Measurements from ENCODE around the gene ZEB1.
"Not testable (repeated sequence)": the region's sequence is repeated elsewhere in the genome, so short reads cannot be mapped to it uniquely, and the experiment has no call there.

The ZEB1 gene

DNA sequence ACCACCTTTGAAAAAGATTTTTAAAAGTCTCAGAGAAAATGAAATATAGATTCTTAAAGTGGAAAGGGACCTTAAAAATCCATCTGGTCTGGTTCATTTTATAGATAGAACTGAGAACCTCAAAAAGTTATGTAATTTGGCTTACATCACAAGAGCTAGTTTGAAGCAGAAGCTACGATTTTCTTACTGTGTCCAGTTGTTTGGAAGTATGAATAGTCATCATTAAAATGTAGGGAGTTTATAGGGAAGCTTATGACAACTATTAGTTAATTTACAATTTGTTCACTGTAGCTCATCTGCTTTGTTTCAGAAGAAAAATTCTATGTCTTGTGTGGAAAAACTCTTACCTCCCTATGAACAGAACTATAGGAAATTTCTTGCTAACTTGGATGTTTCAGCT, 26.9 kb downstream of the ZEB1 start:
- no peaks in the 10 kb centered on the region for H3K36me3 Mint-ChIP-seq
- H3K4me1 Mint-ChIP-seq = peaks cover 35% of the 10 kb centered on the region
- no peak for DNase-seq (ENCODE audit: low spot score in 2 of 2)
- H3K27ac Mint-ChIP-seq = no peak overlapping the region
- ATAC-seq = no peak
- no peak overlapping the region for H3K4me3 Mint-ChIP-seq
- H3K9me3 Mint-ChIP-seq = no peaks in the 10 kb centered on the region

DNA sequence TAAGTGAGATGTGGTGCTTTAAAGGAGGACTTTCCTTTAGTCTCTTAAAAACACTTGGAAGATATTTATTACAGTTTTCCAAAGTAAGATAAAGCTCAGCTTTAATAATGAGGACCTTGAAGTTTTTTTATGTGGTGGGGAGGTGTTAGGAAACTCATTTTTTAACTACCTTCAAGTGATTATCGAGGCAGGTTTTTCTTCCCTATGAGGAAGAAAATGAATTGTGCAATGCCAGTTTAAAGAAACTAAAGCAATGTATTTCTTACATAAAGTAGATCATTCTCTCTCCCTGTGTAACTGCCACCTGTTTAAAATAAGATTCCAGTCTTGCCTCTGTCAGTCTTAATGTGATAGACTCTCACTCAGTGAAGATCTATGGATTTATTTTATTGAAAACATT, 27.9 kb downstream of the ZEB1 start:
- H3K4me3 Mint-ChIP-seq = no peak overlapping the region
- H3K27ac Mint-ChIP-seq = peak overlapping the region; percentile 46
- ATAC-seq (no peak), DNase-seq (ENCODE audit: low spot score in 2 of 2) (no peak)
- no peaks in the 10 kb centered on the region for H3K9me3 Mint-ChIP-seq
- H3K4me1 Mint-ChIP-seq = peaks cover 35% of the 10 kb centered on the region
- H3K36me3 Mint-ChIP-seq = no peaks in the 10 kb centered on the region

DNA sequence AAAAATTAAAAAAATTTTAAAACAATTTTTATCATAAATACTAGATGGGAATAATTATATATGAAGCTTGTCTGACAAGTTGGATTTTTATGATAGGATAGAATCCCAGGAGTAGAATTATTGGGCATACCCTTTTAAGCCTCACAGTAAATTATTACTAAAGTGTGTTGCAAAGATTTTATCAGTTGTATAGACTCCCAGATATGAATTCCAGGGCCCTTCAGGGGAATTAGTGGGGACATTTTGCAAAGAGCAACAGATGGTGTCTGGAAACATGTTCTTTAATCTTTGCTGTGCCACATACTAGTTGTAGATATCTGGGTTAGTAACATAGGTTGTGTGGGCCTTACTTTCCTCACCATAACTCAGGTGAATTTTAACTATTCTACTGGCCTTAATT, 28.7 kb downstream of the ZEB1 start:
- DNase-seq (ENCODE audit: low spot score in 2 of 2) = no peak
- H3K36me3 Mint-ChIP-seq = no peaks in the 10 kb centered on the region
- peak overlapping the region; percentile 54 for H3K4me3 Mint-ChIP-seq
- no peaks in the 10 kb centered on the region for H3K9me3 Mint-ChIP-seq
- peaks cover 43% of the 10 kb centered on the region for H3K4me1 Mint-ChIP-seq
- no peak for ATAC-seq
- H3K27ac Mint-ChIP-seq = no peak overlapping the region

DNA sequence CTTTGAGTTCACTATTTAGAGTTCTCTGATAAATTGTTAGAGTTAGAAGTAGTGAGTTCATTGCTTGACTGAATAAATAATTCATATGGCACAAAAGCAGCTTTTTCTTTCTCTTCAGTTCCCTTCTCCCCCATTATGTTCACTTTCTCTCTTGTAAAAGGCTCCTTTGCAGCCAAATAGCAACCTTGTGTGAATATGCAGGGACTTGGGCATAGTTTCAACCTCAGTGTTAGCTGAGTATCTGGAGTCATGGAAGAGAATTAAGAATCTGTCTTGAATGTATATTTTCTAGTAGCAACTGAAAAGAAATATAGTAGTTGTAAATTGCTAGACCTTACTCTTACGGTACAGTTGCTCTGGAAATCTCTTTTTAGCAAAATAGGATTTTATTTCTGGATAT, 31.9 kb downstream of the ZEB1 start:
- ATAC-seq = no peak
- DNase-seq (ENCODE audit: low spot score in 2 of 2) = no peak
- H3K4me1 Mint-ChIP-seq = peaks cover 50% of the 10 kb centered on the region
- no peak overlapping the region for H3K27ac Mint-ChIP-seq
- H3K36me3 Mint-ChIP-seq = no peaks in the 10 kb centered on the region
- H3K9me3 Mint-ChIP-seq = no peaks in the 10 kb centered on the region
- no peak overlapping the region for H3K4me3 Mint-ChIP-seq

DNA sequence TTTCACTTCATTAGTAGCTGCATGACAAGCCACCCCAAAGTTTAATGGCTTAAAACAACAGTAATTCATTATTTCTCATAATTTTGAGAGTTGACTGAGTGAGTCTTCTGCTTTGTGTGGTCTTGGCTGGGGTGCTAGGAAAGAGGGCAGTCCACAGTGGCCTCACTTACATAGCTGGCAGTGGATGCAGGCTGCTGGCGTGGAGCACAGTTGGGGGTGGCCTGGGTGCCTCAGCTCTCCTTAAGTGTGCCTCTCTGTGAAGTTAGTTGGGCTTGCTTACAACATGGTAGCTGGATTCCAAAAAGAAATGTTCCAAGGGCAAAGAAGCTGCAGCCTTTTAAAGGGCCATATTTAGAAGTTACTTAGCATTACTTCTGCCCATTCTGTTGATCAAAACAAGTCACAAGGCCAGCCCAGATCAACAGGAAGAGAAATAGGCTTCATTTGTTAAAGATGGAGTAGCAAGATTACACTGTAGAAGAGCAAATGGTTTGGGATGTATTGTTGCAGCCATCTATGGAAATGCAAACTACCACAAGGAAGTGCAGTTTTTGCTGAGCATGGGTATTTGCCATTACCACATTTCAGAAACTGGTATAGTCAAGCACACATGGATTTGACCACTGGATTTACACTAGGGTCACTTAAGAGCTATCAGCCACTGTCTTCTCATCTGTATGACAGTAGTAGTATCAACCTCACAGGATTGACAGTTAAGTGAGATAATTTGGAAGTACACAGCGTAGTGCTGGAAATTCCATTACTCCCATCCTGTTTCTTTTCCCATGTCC, 33.6 kb downstream of the ZEB1 start:
- H3K4me1 Mint-ChIP-seq = peaks cover 44% of the 10 kb centered on the region
- DNase-seq (ENCODE audit: low spot score in 2 of 2) (no peak), ATAC-seq (no peak)
- no peaks in the 10 kb centered on the region for H3K36me3 Mint-ChIP-seq
- no peak overlapping the region for H3K27ac Mint-ChIP-seq
- H3K9me3 Mint-ChIP-seq = no peaks in the 10 kb centered on the region
- no peak overlapping the region for H3K4me3 Mint-ChIP-seq

DNA sequence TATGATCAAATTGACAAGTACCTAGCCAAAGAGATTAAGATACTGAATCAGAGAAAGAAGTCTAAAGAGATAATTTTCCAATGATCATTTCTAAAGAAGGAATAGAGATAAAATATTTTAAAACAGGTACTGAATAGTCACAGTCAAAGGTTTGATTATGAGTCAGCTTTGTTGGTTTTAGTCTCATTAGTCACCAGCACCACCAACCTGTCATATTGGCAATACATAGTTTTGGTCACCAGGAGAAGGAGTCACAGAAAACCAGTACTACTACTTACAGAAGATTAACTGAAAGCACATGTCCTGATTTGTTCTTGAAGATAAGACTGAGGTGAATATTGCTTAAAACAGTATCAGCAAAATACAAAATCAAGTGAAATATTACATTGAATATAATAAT, 34.6 kb downstream of the ZEB1 start:
- Mint-ChIP-seq H3K4me3 (no peak overlapping the region), H3K9me3 (no peaks in the 10 kb centered on the region), H3K4me1 (peaks cover 43% of the 10 kb centered on the region), H3K27ac (peak overlapping the region; percentile 40), H3K36me3 (no peaks in the 10 kb centered on the region)
- ATAC-seq (peak; percentile 100), DNase-seq (ENCODE audit: low spot score in 2 of 2) (no peak)

DNA sequence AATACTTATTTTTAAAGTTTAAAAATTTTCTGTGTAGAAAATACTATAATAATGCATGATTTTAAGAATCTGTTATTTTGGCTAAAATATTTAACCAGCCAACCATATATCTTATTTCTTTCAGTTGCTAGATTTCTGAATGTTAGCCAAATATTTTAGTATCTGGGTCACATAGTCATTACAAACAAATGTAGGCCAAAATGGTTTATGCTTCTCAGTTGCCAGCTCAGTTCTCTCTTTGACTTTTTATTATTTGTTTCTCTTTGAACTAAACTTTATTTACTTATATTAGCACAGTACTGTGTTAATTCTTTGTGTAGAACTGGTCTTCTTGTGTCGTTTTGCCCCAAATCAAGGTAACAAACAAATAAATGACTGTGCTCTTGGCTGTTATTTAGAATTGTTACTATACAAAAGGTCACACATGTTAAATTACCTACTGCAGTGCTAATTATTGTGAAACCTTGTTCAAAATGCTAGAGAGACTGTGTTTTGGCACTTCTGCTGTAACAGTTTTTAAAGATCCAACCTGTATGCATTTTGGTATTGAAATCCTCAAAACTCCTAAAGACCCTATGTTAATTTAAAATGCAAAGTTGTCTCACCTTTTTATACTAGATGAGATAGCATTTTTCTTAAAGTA, 39.8 kb downstream of the ZEB1 start:
- Mint-ChIP-seq H3K4me1 (peaks cover 25% of the 10 kb centered on the region), H3K27ac (no peak overlapping the region), H3K4me3 (no peak overlapping the region), H3K9me3 (no peaks in the 10 kb centered on the region), H3K36me3 (no peaks in the 10 kb centered on the region)
- DNase-seq (ENCODE audit: low spot score in 2 of 2) = no peak
- no peak for ATAC-seq

DNA sequence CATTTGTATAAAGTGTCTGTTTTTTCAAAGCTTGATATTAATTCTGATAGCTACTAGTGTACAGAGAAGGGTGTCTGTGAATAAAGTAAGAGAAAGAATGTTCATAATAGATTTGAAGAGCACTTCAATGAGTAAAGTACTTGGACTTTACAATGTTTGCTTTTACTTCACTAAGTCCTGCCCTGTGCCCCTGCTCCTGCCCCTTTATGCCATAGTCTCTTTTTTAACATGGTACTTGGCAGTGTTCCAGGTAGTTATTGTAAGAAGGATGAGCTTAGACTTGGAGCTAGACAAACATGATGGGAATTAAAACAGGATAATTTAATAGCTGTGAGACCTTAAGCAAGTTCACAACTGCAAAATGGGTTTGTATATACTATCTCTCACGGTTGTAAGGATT, 41.0 kb downstream of the ZEB1 start:
- ATAC-seq = no peak
- H3K4me3 Mint-ChIP-seq = no peak overlapping the region
- no peaks in the 10 kb centered on the region for H3K9me3 Mint-ChIP-seq
- no peak for DNase-seq (ENCODE audit: low spot score in 2 of 2)
- no peak overlapping the region for H3K27ac Mint-ChIP-seq
- peaks cover 23% of the 10 kb centered on the region for H3K4me1 Mint-ChIP-seq
- no peaks in the 10 kb centered on the region for H3K36me3 Mint-ChIP-seq

DNA sequence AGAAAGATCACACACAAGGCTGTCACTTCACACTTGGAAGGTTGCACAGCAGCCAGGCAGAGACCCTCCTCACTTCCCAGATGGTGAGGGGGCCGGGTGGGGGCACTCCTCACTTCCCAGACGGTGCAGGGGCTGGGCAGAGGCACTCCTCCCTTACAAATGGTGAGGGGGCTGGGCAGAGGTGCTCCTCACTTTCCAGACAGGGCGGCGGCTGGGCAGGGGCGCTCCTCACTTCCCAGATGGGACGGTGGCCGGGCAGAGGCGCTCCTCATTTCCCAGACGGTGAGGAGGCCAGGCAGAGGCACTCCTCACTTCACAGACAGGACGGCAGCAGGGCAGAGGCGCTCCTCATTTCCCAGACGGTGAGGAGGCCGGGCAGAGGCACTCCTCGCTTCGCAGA, 42.5 kb downstream of the ZEB1 start:
- H3K4me3 Mint-ChIP-seq; H3K36me3 Mint-ChIP-seq; DNase-seq (ENCODE audit: low spot score in 2 of 2); H3K9me3 Mint-ChIP-seq; H3K27ac Mint-ChIP-seq; ATAC-seq: not testable (repeated sequence)
- H3K4me1 Mint-ChIP-seq = peaks cover 16% of the 10 kb centered on the region

DNA sequence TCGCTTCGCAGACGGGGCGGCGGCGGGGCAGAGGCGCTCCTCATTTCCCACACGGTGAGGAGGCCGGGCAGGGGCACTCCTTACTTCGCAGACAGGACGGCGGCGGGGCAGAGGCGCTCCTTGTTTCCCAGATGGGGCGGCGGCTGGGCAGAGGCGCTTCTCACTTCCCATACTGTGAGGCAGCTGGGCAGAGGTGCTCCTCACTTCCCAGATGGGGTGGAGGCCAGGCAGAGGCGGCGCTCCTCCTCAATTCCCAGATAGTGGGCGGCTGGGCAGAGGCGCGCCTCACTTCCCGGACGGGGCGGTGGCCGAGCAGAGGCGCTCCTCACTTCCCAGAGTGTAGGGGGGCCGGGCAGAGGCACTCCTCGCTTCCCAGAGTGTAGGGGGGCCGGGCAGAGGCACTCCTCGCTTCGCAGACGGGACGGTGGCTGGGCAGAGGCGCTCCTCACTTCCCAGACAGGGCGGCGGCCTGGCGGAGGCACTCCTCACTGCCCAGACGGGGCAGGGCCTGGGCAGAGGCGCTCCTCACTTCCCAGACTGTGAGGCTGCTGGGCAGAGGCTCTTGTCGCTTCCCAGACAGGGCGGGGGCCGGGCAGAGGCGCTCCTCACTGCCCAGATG, 43.1 kb downstream of the ZEB1 start:
- H3K27ac Mint-ChIP-seq = no peak overlapping the region
- H3K4me1 Mint-ChIP-seq = peaks cover 17% of the 10 kb centered on the region
- no peak for DNase-seq (ENCODE audit: low spot score in 2 of 2)
- no peaks in the 10 kb centered on the region for H3K9me3 Mint-ChIP-seq
- no peak for ATAC-seq
- no peak overlapping the region for H3K4me3 Mint-ChIP-seq
- no peaks in the 10 kb centered on the region for H3K36me3 Mint-ChIP-seq

DNA sequence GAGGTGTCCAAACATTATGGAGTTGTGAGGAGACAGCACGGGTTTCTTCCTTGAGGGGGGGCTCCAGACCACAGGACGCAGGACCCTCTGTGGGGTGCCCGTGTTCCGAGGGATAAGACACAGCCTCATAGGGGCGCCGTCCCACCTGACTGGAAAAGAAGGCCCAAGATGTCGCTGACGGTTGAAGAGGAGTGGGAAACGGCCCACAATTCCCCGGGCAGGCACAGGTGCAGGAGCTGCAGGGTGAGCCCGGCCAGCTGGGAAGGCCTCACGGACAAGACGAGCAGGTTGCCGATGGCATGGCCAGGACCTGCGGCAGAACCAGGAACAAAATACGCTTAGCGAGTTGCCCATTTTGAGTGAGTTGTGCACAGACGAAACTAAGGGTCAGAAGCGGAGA, 44.7 kb downstream of the ZEB1 start:
- not testable (repeated sequence) for H3K36me3 Mint-ChIP-seq; H3K27ac Mint-ChIP-seq; H3K4me3 Mint-ChIP-seq; DNase-seq (ENCODE audit: low spot score in 2 of 2); H3K9me3 Mint-ChIP-seq; ATAC-seq
- H3K4me1 Mint-ChIP-seq = peaks cover 16% of the 10 kb centered on the region

DNA sequence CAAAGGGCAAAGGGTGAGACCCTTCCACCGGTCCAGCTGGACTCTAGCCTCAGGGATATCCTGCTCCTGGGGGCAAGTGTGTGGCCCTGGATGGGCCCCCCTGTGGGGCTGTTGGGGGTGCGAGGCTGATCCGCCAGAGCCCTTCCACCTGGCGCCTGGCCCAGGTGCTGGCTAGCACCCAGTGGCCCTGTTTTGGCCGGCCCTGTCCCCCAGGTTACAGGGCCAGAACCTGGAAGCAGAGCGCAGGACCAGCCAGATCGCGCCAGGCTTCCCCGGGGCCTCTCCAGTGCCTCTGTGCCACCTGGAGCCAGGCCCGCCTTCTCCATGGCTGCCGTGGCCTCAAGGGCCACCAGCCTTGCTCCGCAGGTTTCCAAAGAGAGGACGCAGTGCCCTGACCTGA, 45.2 kb downstream of the ZEB1 start:
- H3K9me3 Mint-ChIP-seq; DNase-seq (ENCODE audit: low spot score in 2 of 2); ATAC-seq; H3K4me3 Mint-ChIP-seq; H3K27ac Mint-ChIP-seq; H3K36me3 Mint-ChIP-seq: not testable (repeated sequence)
- H3K4me1 Mint-ChIP-seq = peaks cover 18% of the 10 kb centered on the region

DNA sequence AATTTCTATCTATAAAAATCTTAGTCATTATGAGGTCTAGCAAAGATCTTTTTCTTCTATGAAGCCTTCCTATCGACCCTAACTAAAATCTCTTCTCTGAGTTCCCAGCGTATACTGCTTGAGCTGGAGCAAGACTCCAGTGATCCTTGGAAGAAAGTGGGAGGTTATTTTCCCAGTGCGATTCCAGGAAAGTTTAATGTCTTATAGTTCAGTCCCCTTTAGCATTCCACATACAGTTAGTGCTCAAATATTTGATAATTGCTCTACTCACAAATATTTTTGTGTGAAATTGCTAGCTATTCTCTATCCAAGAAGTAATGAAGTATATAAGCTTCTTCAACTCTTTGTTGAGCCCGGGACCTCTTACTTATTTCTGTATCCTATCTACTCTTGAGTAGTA, 47.7 kb downstream of the ZEB1 start:
- Mint-ChIP-seq H3K4me3 (no peak overlapping the region), H3K9me3 (no peaks in the 10 kb centered on the region), H3K4me1 (peaks cover 35% of the 10 kb centered on the region), H3K36me3 (no peaks in the 10 kb centered on the region), H3K27ac (no peak overlapping the region)
- no peak for ATAC-seq
- DNase-seq (ENCODE audit: low spot score in 2 of 2) = no peak

DNA sequence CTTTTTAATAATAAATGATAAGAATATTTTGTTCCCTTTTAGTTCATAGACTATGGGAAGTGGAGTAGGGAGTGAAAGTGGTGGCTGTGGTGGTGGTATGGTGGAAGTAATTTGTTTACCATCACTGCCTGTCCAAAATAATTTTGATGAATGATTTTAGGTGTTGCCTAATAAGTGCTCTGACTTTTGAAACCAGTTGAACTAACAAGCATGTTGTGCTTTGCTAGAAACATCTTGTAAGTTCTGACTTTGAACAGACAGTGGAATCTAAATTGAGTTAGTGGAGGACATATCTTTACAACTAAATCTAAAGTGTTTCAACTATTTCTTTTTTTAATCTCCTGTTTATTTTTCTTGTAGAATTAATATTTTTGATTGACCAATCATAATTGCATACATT, 49.7 kb downstream of the ZEB1 start:
- Mint-ChIP-seq H3K4me3 (no peak overlapping the region), H3K36me3 (no peaks in the 10 kb centered on the region), H3K4me1 (peaks cover 36% of the 10 kb centered on the region)

DNA sequence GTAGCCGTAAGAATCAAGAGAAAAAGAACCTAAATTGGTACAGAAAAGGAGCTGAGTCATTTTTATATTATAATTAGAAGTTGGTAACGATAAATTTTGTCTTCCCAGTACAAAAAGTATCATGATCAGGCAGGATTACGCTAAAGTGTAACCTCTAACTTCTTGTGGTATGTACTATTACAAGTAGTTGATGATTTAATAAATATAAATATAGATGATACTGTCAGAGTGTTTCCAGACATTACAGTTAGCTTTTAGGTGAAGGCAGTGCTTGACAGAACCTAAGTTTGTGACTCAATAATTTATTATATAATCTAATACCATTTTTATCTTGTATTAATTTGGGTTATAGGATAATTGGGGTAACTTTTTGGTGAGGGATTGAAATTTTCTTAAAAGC, 53.4 kb downstream of the ZEB1 start:
- Mint-ChIP-seq H3K27ac (no peak overlapping the region), H3K4me3 (no peak overlapping the region), H3K4me1 (peaks cover 31% of the 10 kb centered on the region), H3K9me3 (no peaks in the 10 kb centered on the region), H3K36me3 (no peaks in the 10 kb centered on the region)
- ATAC-seq = no peak
- DNase-seq (ENCODE audit: low spot score in 2 of 2) = no peak

More for the DNA sequence above, 49.7 kb downstream of the ZEB1 start:
- Mint-ChIP-seq H3K27ac (no peak overlapping the region), H3K9me3 (no peaks in the 10 kb centered on the region)
- DNase-seq (ENCODE audit: low spot score in 2 of 2) (no peak), ATAC-seq (no peak)

DNA sequence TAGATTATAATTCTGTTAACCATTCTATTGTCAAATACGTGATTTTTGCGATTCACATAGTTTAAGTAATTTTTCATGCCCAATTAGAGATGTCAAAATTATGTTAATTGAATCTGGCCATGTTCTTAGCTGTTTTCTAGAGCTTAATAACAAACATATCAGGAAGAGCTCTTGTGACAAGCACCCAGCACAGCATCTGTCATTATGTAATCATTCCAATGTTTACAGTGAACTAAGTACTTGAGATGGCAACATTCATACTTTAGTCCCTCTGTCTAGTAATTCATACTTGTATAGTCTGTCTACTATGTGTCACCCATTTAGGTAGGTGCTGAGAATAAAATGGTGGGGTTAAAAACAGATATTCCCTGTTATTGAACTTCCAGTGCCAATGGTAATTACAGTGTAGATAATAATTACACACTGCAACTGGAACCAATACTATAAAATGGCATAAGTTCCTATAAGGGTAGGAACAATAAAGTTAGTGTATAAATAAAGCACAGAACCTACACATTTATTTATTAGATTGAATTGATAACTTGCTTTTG, 55.2 kb downstream of the ZEB1 start:
- peaks cover 28% of the 10 kb centered on the region for H3K4me1 Mint-ChIP-seq
- no peaks in the 10 kb centered on the region for H3K9me3 Mint-ChIP-seq
- H3K36me3 Mint-ChIP-seq = no peaks in the 10 kb centered on the region
- ATAC-seq (no peak), DNase-seq (ENCODE audit: low spot score in 2 of 2) (no peak)
- H3K4me3 Mint-ChIP-seq = no peak overlapping the region
- no peak overlapping the region for H3K27ac Mint-ChIP-seq
